Fibroblast of skin of right biceps (primary cell): ENCODE measurements around the gene TRMT2A.
A peak's percentile ranks its signal among the peaks of the same experiment; 100 is the strongest.
"Not testable (repeated sequence)": the region's sequence is repeated elsewhere in the genome, so short reads cannot be mapped to it uniquely, and the experiment has no call there.

Experiments used
- DNase-seq: peaks from one replicate; pipeline ENCODE4 v3.0.0-alpha.2; 2013

Gene TRMT2A

GRCh38 chr22:20116951-20117632, at the start of gene TRMT2A:
Gene TRMT2A, minus strand, starts transcription at chr22:20117226. Its CDS starts 320 bp downstream, at chr22:20116906.
- DNase-seq = peak; percentile 99

GRCh38 chr22:20166703-20167102, 49.7 kb upstream of the TRMT2A start:
- DNase-seq = no peak

- DNase-seq = no peak
Observed at GRCh38 chr22:20165913-20166312, 48.9 kb upstream of the TRMT2A start.

DNA sequence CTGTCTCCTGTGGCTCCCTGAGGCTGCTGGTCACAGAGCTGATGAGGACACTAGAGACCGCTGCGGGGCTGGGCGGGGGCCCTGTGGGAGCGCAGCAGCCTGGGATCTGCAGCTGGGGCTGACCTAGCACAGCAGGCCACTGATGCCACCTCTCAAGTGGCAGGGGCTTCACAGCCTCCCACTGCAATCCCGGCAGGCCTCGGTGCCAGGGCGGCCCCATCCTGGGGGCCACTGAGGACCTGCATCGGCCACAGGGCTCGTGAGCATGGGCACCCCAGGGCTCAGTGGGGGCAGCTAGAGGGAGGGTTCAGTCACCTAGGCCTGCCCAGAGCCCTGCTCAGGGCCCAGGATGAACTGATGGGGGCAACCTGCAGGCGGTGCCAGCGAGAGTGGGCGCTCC, 48.4 kb upstream of the TRMT2A start:
- DNase-seq = no peak

- no peak for DNase-seq
Observed at GRCh38 chr22:20164863-20165262, 47.8 kb upstream of the TRMT2A start.

GRCh38 chr22:20160041-20160440, 43.0 kb upstream of the TRMT2A start:
- no peak for DNase-seq

- DNase-seq = not testable (repeated sequence)
Observed at GRCh38 chr22:20159531-20159930, 42.5 kb upstream of the TRMT2A start.

DNA sequence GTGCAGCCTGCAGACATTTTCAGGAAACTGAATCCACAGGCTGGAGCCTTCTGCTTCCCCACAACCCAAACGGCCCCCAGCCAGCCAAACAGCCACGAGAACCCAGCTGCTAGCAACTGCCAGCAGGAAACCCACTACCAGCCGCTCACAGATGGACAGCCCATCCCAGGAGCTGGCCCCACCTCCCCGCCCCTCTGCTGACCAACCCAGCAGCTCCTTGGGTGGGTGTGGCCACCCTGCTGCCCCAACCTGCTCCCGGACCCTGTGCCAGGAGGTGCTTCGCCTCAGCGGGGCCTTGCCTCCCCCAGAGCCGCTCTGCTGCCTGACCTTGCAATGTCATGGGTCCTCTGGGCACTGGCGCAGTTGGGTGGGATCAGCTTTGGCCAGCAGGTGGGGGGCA, 42.0 kb upstream of the TRMT2A start:
- no peak for DNase-seq

DNA sequence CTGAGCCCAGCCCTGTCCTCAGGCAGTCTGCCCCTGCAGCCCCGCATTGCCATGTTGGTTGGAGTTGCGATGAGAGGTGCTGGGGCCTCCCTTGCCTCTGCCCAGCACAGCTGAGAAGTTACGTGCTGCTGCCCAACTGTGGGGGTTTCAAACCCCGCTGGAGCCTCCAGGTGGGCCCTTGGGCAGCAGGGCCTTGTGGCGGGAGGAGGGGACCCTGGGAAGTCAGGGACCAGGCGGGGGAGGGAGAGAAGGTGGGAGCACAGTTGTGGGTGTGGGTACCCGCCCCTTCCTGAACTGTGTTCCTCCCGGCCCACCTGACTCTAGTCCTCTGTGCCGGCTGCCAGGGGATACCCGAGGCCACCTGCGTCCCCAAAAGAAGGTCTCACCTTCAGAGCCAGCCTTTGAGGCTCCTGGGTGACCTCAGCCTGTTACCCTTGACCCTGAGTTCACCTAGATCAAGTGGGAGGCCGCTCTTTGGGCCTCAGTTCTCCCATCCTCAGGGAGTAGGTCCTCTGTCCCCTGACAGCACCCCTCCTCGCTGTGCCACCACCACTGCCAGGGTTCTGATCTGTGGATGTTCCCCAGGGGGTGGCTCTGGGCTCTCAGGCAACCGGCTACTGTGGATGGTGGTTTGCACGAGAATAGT, 41.5 kb upstream of the TRMT2A start:
- no peak for DNase-seq

GRCh38 chr22:20157430-20158183, 40.6 kb upstream of the TRMT2A start:
- DNase-seq = no peak

GRCh38 chr22:20156611-20157429, 39.8 kb upstream of the TRMT2A start:
- DNase-seq = peak; percentile 56

- no peak for DNase-seq
Observed at GRCh38 chr22:20156042-20156389, 39.0 kb upstream of the TRMT2A start.

DNA sequence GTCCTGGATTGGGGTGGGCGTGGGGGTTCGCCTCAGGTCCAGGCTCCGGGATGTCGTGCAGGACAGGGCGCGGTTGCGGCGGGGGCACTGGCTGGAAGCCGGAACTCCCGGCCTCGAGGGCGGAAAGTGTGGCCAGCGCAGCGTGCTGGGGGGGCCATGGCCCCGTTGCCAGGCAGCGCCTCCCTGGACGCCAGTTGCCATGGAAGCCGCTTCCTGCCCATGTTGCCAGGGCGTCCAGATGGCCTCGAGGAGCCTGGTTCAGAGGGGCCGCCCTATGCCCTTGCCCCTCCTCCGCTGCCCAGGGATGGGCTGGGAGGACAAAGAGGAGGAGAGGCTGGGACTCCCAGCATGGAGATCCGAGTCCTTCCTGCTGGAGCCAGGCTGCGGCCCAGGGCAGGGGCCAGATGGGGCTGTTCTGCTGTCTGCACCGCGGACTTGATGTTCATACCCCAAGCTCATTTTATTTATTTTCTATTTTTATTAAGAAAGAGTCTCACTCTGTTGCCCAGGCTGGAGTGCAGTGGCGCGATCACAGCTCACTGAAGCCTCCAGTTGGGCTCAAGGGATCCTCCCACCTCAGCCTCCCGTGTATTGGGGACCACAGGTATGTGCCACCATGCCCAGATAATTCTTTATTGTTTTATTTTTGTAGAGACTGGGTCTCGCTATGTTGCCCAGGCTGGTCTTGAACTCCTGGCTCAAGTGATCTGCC, 38.5 kb upstream of the TRMT2A start:
- peak; percentile 19 for DNase-seq

DNA sequence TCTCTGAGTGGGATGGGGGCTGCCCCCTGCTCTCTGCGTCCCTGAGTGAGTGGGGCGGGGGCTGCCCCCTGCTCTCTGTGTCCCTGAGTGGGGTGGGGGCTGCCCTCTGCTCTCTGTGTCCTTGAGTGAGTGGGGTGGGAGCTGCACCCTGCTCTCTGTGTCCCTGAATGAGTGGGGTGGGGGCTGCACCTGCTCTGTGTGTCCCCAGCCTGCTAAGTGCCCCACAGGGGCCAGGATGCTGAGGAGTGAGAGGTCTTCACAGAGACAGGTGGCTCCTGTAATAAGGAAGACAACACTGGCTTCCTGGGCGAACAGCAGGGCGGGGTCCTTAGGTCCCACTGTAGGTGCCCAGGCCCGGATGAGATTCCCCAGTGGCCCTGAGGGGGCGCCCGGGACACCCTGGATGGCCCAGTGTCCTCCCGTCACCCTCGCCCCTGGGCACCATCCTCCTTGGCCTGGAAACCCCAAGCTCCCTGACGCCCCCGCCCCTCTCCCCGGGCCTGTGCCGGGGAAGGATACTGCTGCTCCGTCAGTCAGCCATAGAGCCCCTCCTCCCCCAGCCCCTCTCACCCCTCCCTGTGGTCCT, 37.7 kb upstream of the TRMT2A start:
- no peak for DNase-seq

DNA sequence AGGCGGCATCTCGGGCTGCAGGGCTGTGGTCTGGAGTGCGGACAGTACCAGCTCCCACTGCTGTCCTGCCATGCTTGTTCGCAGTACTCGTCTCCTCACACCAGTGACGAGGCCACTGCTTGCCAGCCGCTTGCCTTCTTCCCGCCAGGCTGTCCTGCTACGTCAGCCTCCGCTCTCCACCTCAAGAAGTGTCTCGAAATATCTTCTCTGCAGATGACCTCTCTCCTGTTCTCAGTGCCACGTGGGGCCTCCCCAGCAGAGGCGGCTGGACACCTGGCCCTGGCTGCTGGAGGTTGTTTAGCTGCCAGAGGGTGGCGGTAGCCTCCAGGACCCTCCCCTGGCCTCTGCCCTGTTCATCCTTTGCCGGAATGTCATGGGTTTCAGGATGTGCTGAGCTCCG, 36.9 kb upstream of the TRMT2A start:
- no peak for DNase-seq

- DNase-seq = no peak
Observed at GRCh38 chr22:20152464-20152890, 35.5 kb upstream of the TRMT2A start.

DNA sequence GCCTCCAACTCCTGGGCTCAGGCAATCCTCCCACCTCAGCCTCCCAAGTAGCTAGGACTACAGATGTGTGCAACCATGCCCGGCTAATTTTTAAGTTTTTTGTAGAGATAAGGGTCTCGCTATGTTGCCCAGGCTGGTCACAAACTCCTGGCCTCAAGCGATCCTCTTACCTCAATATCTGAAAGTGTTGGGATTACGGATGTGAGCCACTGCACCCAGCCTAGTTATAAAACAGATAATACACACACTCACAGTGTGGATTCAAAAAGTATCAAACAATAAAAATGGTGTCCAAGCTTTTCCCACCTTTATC, 34.2 kb upstream of the TRMT2A start:
- DNase-seq = no peak

DNA sequence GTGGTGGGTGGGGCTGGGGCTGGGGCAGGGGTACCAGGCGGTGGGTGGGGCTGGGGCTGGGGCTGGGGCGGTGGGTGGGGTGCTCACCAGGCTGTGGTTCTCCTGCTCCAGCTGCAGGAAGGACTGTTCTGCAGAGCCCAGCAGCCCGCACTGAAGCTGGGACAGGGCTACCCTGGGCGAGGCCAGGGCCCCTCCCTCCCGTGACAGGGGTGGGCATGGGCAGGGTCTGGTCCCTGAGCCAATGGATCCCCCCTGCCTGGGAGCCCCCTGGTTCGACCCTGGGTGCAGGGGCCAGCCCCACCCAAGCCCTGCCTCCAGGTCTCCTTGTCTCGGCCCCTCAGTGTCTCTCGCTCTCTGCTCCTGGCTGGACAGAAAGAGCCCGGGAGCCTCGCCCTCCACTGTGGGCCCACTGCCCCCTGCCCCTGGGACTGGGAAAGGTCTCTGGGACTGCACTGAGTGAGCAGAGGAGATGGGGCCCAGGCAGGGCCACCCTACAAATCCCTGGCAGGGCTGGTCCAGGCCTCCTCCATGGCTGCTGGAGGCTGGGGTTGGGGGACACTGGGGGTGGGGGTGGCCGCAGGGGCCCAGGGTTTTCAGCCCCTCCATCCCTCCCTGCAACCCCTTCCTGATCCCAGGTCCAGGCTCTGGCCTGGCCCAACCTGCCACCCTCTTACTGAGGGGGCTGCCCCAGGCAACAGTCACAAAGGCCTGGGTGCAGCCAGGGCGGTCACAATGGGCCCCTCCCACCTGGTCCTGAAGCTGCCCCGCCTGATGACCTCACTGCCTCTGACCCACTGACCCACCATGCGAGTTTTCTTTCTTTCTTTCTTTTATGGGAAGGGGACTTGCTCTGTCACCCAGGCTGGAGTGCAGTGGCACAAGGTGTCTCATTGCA, 33.6 kb upstream of the TRMT2A start, which contains the start of gene CCDC188:
Gene CCDC188 (minus strand): TSS at position 675 of the 895 bp plus-strand sequence. CDS start 69 bp downstream, at position 606.
- no peak for DNase-seq

DNA sequence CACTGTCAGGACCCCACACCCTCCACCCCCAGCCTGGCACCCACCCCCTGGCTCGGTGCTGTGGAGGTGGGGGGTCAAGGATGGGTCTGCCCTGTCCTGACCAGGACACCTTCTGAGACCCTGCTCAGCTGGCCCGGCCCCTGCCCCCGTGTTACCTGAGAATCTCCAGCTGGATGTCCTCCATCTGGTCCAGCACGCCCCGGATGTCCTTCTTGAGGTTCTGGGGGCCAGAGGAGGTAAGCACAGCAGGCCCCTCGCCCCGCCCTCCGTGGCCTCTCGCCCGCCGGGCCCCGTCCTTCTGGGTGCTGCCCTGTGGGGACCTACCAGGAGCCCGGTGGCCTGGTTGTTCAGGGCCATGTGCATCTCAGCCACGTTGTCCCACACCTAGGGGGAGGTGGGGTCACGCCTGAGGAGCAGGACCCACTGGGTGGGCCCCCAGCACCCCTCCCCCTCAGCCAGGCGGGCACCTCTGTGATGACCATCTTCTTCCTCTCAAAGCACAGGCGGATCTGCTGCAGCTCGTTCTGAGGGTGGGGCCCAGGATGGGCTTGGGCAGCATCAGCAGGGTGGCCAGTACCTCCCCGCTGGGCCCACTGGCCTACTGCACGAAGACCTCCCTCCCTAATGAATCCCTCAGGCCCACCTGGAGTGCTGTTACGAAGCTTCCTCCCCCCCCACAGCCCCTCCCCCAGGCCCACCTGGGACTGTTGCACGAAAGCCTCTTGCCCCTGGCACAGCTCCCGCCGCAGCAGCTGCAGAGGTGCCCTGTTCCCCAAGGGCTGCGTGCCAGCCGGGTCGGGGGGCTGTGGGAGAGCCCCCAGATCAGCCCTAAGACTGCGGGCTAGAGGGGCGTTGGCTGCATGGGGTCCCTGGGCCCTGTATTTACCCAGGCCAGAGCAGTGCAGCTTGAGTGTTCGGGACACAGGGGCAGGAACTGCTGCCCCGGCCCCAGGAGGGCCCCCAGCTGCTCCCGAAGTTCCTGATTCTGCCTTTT, 32.5 kb upstream of the TRMT2A start:
- no peak for DNase-seq

GRCh38 chr22:20148414-20148813, 31.4 kb upstream of the TRMT2A start:
- DNase-seq = no peak
